ENCODE measurements around the gene TECPR2.

Gene TECPR2

GRCh38 chr14:102437997-102438915, 75.5 kb downstream of the TECPR2 start:
- no peaks in the 10 kb centered on the region; the same call in 1 of the 2 replicates for H3K4me1 ChIP-seq (ENCODE audit: insufficient read depth, low read length)
- H3K9ac ChIP-seq (ENCODE audit: low read depth, low read length), result 0 out of 2 replicates have a peak overlapping the region, but pooled peaks have one; percentile 22
- H3K9me3 ChIP-seq (ENCODE audit: control insufficient read depth, insufficient read depth, low read length), result no peaks in the 10 kb centered on the region
- H3K36me3 ChIP-seq (ENCODE audit: insufficient read depth, low read length), result no peaks in the 10 kb centered on the region; the same call in 1 of the 2 replicates

- no peaks in the 10 kb centered on the region; the same call in 1 of the 2 replicates for H3K4me1 ChIP-seq (ENCODE audit: insufficient read depth, low read length)
- H3K9me3 ChIP-seq (ENCODE audit: control insufficient read depth, insufficient read depth, low read length), result no peaks in the 10 kb centered on the region
- H3K36me3 ChIP-seq (ENCODE audit: insufficient read depth, low read length), result no peaks in the 10 kb centered on the region
- no peak overlapping the region for H3K9ac ChIP-seq (ENCODE audit: low read depth, low read length)
Observed at GRCh38 chr14:102439556-102439955, 76.8 kb downstream of the TECPR2 start.

DNA sequence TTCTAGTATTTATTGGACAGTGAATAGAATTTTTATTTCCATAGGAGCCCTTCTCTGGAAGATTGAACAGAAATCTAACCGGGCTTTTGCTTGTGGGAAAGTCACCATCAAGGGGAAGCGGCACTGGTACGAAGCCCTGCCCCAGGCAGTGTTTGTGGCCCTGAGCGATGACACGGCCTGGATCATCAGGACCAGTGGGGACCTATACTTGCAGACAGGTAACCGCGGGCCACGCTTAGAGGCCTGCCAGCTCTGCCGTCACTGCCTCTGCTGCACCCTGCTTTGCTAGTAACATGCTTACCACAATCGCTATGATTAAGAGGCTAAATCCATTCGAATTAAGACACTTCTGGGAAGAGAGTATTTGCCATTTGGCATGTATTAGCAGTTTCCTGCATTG, 77.7 kb downstream of the TECPR2 start:
- H3K36me3 ChIP-seq (ENCODE audit: insufficient read depth, low read length), result no peaks in the 10 kb centered on the region
- H3K9me3 ChIP-seq (ENCODE audit: control insufficient read depth, insufficient read depth, low read length), result no peaks in the 10 kb centered on the region
- H3K9ac ChIP-seq (ENCODE audit: low read depth, low read length), result no peak overlapping the region
- H3K4me1 ChIP-seq (ENCODE audit: insufficient read depth, low read length), result no peaks in the 10 kb centered on the region; the same call in 1 of the 2 replicates

DNA sequence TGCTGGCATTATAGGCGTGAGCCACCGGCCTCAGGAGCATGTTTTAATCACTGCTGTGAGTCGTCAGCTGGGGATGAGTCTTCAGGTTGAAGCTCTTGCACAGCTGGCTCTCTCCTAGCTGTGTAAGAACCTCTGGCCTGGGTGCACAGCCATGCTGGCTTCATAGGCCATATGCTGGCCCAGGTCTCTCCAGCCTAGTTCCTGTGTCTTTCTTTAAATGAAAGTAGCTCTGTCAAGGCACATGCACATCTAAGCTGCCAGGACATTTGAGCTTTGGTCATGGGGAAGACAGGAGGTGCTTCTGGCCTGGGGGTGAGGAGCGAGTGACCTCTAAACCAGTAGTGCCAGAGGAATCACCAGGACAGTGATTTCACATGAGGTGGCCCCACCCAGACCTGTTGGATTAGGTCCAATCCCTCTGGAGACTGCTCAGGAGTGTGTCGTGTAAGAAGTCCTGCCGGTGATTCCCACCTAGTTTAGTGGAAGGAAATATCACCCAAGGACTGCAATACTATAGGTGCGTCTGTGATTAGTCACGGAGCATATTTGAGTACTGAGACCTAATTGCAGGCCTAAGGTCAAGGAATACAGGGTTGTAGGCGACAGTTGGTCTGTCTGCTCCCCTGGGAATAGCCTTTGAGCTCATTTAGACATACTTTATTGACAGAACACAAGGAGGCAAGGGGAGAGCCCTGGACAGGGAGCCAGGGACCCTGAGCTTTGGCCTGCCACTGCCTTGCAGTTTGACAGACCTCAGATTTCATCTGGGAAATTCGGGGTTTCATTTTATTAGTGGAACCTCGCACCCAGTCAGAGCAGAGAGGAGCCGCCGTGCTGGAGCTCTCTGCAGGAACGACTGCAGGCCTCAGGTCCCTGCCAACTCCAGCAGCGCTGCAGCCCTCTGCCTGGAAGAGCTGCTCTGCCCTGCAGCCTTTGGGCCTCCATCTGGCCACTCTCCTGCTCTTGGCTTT, 79.8 kb downstream of the TECPR2 start:
- Histone ChIP-seq H3K36me3 (ENCODE audit: insufficient read depth, low read length) (no peaks in the 10 kb centered on the region; the same call in 1 of the 2 replicates), H3K9me3 (ENCODE audit: control insufficient read depth, insufficient read depth, low read length) (no peaks in the 10 kb centered on the region), H3K9ac (ENCODE audit: low read depth, low read length) (no peak overlapping the region), H3K4me1 (ENCODE audit: insufficient read depth, low read length) (no peaks in the 10 kb centered on the region; the same call in 1 of the 2 replicates)

DNA sequence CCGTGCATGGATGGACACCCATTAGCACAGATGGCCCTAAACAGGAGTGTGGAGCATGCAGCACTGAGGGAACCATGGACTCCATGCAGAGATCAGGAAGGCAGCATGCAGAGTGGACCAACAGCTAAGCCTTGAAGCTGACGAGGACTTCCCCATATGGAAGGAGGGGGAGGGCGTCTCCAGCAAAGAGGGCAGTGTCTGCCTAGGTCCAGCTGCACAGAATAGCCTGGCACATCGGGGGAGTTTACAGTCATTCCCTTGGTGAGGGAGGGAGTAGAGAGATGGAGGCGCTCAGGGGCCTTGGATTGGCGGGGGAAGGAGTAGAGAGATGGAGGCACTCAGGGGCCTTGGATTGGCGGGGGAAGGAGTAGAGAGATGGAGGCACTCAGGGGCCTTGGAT, 82.3 kb downstream of the TECPR2 start:
- no peaks in the 10 kb centered on the region for H3K9me3 ChIP-seq (ENCODE audit: control insufficient read depth, insufficient read depth, low read length)
- no peak overlapping the region for H3K9ac ChIP-seq (ENCODE audit: low read depth, low read length)
- no peaks in the 10 kb centered on the region for H3K4me1 ChIP-seq (ENCODE audit: insufficient read depth, low read length)
- no peaks in the 10 kb centered on the region; the same call in 1 of the 2 replicates for H3K36me3 ChIP-seq (ENCODE audit: insufficient read depth, low read length)

- H3K36me3 ChIP-seq (ENCODE audit: insufficient read depth, low read length), result no peaks in the 10 kb centered on the region; the same call in 1 of the 2 replicates
- H3K4me1 ChIP-seq (ENCODE audit: insufficient read depth, low read length), result no peaks in the 10 kb centered on the region
- no peaks in the 10 kb centered on the region for H3K9me3 ChIP-seq (ENCODE audit: control insufficient read depth, insufficient read depth, low read length)
- H3K9ac ChIP-seq (ENCODE audit: low read depth, low read length), result no peak overlapping the region
Observed at GRCh38 chr14:102445641-102446040, 82.9 kb downstream of the TECPR2 start.

GRCh38 chr14:102450206-102451063, 87.7 kb downstream of the TECPR2 start:
- peaks cover 7% of the 10 kb centered on the region for H3K36me3 ChIP-seq (ENCODE audit: insufficient read depth, low read length)
- H3K4me1 ChIP-seq (ENCODE audit: insufficient read depth, low read length), result no peaks in the 10 kb centered on the region
- no peaks in the 10 kb centered on the region for H3K9me3 ChIP-seq (ENCODE audit: control insufficient read depth, insufficient read depth, low read length)
- no peak overlapping the region for H3K9ac ChIP-seq (ENCODE audit: low read depth, low read length)

DNA sequence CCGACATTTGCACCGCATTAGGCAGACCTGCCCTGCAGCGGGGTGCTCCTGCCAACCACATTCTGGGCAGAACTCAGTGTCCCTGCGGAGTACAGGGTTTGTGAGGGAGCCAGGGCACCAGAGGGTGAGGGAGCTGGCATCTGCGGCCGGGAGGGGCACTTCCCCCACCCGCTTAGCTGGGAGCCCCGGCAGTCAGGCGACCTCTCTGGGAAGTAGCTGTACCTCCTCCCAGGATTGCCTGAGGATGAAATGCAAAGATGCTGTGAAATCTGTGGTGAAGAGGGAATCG, 88.3 kb downstream of the TECPR2 start:
- H3K9ac ChIP-seq (ENCODE audit: low read depth, low read length), result no peak overlapping the region
- H3K9me3 ChIP-seq (ENCODE audit: control insufficient read depth, insufficient read depth, low read length), result no peaks in the 10 kb centered on the region
- H3K4me1 ChIP-seq (ENCODE audit: insufficient read depth, low read length), result no peaks in the 10 kb centered on the region
- peaks cover 7% of the 10 kb centered on the region for H3K36me3 ChIP-seq (ENCODE audit: insufficient read depth, low read length)

DNA sequence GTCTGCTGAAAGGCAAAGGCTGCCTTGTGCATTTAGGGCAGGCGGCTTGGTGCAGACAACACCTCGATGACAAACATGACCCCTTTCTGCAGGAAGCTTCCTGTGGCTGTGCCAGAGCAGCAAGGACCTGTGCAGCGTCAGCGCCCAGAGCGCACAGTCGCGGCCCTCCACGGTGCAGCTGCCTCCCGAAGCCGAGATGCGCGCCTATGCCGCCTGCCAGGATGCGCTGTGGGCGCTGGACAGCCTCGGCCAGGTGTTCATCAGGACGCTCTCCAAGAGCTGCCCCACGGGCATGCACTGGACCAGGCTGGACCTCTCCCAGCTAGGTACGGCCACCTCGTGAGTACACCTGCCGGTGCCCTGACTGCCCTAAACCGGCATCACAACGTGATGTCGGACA, 89.6 kb downstream of the TECPR2 start:
- H3K9me3 ChIP-seq (ENCODE audit: control insufficient read depth, insufficient read depth, low read length), result no peaks in the 10 kb centered on the region
- H3K36me3 ChIP-seq (ENCODE audit: insufficient read depth, low read length), result peaks cover 7% of the 10 kb centered on the region
- H3K9ac ChIP-seq (ENCODE audit: low read depth, low read length), result no peak overlapping the region
- H3K4me1 ChIP-seq (ENCODE audit: insufficient read depth, low read length), result no peaks in the 10 kb centered on the region

DNA sequence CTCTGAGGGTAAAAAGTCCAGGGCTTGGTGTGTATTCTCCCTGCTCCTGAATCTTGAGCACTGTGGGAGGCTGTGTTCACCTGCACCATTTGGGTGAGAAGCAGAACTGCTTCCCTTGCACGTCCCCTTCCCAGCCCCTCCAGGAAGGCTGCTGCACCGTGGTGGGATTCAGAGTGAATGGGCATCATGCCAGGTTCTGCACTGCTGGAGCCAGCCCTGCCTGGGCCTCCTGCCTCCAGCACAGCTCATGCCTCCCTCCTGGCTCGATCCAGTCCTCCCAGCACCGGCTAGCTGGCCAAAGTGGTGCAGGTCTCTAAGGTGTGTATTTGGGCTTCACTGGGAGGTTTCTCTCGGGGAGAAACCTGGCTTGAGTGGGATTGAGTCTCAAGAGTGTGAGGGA, 92.0 kb downstream of the TECPR2 start:
- Histone ChIP-seq H3K9ac (ENCODE audit: low read depth, low read length) (no peak overlapping the region), H3K36me3 (ENCODE audit: insufficient read depth, low read length) (peaks cover 7% of the 10 kb centered on the region), H3K4me1 (ENCODE audit: insufficient read depth, low read length) (no peaks in the 10 kb centered on the region)

GRCh38 chr14:102457509-102457908, 94.8 kb downstream of the TECPR2 start:
- H3K4me1 ChIP-seq (ENCODE audit: insufficient read depth, low read length), result no peaks in the 10 kb centered on the region
- peaks cover 4% of the 10 kb centered on the region; the same call in 1 of the 2 replicates for H3K36me3 ChIP-seq (ENCODE audit: insufficient read depth, low read length)
- H3K9ac ChIP-seq (ENCODE audit: low read depth, low read length), result no peak overlapping the region
- H3K9me3 ChIP-seq (ENCODE audit: control insufficient read depth, insufficient read depth, low read length), result no peaks in the 10 kb centered on the region

More for the DNA sequence above, 92.0 kb downstream of the TECPR2 start:
- no peaks in the 10 kb centered on the region for H3K9me3 ChIP-seq (ENCODE audit: control insufficient read depth, insufficient read depth, low read length)

DNA sequence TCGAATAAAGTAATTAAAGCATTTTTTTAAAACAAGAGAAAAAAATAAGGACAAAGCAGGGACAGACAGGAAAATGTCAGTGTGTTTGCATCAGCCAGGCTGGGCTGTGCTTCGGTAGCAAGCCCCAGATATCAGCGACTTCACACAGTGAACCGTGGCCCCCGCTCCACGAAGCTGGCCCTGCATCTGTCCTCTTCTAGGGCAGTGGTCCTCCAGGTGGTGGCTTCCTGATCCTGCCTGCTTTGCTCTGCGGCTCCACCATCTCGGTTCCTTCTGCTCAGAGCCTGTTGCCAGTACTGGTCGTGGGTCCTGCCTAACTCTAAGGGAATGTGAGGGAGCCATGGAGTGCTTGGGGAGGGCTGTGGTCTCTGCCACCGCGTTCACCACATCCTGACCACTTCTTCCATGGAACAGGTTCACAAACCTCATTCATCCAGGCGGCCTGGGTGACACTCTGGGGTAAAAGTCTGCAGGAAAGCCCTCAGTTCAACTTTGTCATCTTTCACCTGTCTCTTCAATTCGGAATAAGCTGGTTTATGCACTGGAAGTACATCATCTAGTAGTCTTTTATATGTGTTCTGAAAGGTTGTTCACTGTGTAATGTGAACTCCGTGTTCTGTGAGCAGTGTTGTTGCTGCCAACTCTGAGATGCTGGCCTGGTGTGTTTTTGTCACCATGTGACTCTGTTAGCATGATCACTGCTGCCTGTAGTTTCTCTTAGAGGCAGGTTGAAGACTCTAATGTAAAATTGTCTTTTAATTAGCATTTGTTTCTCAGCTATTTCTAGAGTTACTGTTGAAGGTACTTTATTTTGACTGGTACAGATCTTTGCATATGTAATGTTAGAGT, 99.0 kb downstream of the TECPR2 start:
- Histone ChIP-seq H3K9ac (ENCODE audit: low read depth, low read length) (no peak overlapping the region), H3K9me3 (ENCODE audit: control insufficient read depth, insufficient read depth, low read length) (no peaks in the 10 kb centered on the region), H3K4me1 (ENCODE audit: insufficient read depth, low read length) (no peaks in the 10 kb centered on the region), H3K36me3 (ENCODE audit: insufficient read depth, low read length) (no peaks in the 10 kb centered on the region; the same call in 1 of the 2 replicates)

DNA sequence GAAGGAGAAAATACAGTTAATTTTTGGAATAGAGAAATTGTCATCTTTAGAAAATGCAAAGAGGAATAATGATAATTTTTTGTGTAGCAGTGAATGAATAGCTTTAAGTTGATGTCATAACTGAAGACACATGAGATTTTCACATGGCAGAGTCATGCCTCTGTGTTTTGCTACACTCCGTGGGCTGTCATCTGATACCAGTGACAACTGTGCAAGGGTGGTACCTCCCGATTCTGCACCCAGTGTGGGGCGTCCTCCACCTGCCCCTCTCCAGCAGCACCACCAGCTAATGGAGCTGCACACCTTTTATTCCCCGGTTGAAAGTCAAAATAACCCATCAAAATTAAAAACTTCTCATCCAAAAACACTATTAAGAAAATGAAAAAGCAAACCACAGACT, 99.7 kb downstream of the TECPR2 start:
- Histone ChIP-seq H3K9me3 (ENCODE audit: control insufficient read depth, insufficient read depth, low read length) (no peaks in the 10 kb centered on the region), H3K4me1 (ENCODE audit: insufficient read depth, low read length) (no peaks in the 10 kb centered on the region), H3K9ac (ENCODE audit: low read depth, low read length) (no peak overlapping the region), H3K36me3 (ENCODE audit: insufficient read depth, low read length) (no peaks in the 10 kb centered on the region; the same call in 1 of the 2 replicates)
